ENCODE measurements around the gene EFCAB8. TPM values are rescaled to one million over a fixed set of nuclear protein-coding genes. Genes with fewer than 3 reads are reported as not detected.
"Not testable (repeated sequence)": the region's sequence is repeated elsewhere in the genome, so short reads cannot be mapped to it uniquely, and the experiment has no call there.

The EFCAB8 gene
- total RNA-seq, 1 donor from 2014 or later = not detected

DNA sequence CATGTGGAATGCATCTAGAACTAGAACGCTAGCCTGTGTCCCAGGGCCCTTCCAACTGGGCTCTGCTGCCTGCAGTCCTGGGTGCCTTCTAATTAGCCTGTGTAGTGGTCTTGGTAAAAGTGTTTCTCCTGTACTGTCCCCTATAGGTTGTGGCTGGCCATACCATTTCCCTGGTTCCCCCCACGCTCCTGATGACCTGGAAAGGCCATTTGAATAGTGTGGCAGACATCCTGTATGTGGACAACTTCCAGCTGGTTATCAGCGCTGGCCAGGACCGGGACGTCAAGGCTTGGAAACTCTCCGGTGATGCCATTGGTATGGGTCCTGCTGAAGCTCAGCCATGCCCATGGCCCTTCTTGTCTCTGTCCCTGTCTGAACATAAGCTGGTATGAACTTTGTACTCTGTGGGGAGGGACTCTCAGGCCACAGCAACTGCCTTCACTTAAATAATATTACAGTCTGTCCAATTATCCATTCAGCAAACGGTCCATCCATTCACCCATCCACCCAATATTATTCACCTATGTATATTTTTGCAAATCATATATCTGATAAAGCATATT, 84.8 kb downstream of the EFCAB8 start:
- no peak for DNase-seq (ENCODE audit: extremely low read depth, low read depth, low spot score)

DNA sequence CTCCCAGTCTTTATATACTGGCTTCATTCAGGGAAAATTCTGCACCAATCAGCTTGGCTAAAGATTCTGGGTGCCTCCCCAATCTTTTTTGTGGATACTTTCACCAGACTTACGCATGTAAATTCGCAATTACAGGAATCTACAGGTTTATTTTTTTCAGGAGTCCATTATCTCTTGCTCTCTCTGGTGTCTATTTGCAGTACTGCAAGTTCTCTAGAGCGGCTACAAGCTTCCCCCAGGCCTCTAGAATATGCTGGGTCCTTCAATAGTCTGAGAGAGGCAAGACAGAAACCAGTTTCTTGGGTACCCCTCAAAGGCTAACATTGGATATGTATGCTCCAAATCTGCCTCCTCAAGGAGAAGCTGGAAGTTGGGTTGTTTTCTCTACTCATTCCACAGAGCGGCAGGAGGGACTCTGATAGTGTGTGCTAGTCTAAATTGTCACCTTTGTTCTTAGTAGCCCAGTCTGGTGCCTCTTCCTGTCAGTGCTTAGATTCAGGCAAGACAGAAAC, 87.0 kb downstream of the EFCAB8 start:
- no peak for DNase-seq (ENCODE audit: extremely low read depth, low read depth, low spot score)

DNA sequence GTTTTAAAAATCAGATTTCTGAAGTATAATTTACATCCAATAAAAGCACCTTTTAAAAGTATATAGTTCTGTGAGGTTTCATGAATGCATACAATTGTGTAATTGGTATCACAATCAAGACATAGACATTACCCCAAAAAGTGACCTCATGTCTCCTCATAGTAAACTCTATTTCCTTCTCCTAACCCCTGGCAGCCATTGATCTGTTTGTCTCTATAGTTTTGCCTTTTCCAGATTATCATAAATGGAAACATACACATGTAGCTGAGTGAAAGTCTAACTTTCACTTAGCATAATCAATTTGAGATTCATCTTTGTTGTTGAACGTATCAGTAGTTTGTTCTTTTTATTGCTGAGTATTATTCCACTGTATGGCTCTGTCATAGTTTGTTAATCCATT, 87.9 kb downstream of the EFCAB8 start:
- no peak for DNase-seq (ENCODE audit: extremely low read depth, low read depth, low spot score)

DNA sequence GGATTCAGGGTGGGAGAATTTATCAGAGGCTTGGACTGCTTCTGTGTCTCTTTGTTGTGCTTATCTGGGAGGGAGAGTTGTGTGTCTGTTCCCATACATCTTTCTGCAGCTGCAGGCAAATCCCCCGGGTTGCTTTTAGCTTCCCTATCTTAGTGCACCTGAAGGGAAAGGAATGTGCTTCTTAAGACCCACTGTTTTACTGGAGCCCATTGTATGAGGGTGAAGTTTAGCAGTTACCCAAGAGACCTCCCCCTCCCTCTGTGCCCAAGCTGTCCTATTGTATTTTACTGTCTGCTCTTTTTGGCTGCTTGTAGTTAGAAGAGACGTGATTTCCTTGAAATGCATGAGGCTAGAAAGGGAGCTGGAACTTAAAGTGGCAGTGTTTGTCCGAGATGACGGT, 91.8 kb downstream of the EFCAB8 start:
- not testable (repeated sequence) for DNase-seq (ENCODE audit: extremely low read depth, low read depth, low spot score)

DNA sequence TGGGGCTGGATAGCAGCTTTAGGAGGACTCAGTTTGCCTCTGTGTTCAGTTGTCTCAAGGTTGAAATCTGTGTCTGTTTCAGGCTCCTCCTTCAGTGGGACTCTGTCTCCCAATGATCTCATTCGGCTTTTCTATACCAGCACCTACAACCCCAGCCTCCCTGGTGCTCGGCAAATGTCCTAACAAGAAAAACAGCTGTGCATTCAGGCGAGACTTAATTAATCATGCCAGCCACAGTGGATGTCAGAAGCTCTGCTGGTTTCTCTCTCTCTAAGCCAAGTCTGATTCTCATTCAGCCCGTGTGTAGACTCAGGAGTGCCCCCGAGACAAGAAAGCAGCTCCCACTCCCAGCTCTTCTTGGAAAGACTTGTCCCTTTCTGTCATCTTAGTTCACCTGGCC, 98.7 kb downstream of the EFCAB8 start:
- DNase-seq (ENCODE audit: extremely low read depth, low read depth, low spot score) = no peak

DNA sequence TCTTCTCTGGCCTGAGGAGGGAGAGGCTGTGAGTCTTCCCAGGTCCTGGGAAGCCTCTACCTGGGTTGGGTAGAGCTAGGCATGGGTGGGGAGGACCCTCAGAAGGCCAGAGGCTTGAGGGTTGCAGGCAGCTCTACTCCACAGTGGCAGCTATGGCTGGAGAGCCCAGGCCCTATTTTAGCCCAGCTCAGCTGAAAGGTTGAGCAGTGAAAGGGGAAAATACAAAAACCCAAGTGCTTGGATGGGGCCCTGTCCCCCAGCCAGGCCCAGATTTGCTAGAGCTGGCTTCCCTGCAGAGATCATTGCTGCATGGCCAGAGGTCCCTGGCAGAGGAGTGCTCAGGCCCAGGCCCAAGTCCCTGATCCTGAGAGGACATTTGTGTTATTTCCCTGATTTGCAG, 99.9 kb downstream of the EFCAB8 start:
- DNase-seq (ENCODE audit: extremely low read depth, low read depth, low spot score) = no peak

DNA sequence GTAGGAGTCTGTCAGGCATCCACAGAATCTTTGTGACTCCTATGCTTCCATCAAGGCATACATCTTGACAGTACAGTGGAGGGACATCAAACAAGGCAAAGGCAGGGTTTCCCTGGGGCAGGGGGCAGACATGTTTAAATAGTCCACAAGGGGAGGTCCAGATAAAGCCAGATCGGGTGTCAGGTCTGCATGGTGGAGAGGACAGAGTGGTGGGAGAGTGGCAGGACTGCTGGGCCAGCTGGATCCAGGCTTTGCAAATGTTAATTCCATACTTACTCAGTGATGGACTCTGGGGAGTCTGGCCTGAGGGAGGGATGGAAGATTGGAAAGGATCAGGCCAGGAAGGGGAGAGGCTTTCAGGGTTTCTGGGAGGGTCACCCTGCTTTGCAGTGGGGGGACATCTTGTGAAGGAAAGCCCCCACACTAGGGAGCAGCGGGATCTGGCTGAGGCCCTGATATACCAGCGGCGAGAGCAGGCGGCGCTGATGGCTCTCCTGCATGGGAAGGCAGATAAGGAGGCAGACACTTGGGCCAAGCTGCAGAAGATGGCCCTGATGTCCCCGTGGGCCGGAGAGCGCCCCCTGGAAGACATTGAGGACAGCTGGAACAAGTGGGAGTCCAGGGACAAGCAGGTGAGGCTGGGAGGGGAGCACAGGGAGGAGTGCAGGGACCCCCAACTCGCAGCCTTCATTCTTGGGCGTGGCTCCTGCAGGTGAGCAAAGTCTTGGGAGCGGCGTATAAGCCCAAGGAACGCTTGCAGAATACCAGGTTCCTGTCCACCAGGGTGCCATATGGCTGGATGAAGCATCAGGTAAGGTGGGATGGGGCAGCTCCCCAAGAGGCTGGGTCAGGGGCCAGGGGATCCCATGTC, 100.9 kb downstream of the EFCAB8 start:
- no peak for DNase-seq (ENCODE audit: extremely low read depth, low read depth, low spot score)

DNA sequence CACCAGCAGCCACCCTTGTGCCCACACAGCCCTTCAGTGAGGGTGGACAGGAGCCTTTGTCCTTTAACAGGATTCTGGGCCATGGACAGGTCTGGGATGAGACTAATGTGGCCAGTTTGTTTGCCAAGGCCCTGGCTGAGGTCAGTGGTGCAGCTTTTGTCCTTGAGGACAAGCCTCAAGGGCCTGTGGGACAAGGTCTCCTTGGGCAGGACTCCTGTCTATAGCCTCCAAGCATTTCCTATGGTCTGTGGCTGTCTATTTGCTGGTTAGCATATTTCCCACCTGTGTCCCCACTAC, 101.4 kb downstream of the EFCAB8 start:
- no peak for DNase-seq (ENCODE audit: extremely low read depth, low read depth, low spot score)

DNA sequence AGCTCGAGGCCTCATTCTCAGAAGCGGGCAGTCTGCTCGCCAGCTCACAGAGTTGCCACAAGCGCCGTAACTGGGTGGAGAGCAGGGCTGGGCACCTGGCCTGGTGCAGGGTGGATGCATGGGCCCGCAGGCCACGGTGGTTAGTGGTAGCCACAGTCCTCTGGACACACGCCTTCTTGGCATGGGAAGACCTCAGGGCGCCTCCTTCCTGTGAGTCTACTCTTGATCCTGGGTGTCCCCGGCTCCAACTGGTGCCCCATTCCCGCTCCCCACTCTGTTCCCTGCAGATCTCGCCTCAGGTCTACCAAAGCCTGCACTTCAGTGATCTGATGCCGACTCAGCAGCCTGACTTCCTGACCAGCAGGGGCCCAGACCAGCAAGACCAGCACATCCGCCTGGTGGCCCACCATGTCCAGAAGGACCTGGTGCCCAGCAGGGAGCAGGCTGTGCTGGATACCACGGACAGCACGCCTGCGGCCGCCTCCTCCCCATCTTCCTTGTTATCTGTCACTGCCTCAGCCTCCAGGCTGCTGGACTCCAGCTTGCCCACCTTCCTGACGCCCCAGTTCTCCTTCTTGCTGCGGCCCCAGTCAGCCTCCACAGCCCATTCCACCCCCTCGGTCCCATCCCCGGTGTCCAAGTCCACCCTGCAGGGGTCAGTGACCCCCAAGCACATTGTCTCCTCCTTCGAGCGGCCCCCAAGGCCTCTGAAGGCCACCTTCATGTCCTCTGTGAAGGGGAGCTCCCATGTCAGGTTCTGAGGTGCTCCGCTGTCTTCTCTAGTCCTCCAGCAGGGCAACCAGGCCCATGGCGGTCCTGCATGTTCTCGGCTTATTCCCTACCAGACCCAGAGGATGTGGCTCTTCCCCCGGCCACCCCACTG, 102.4 kb downstream of the EFCAB8 start:
- DNase-seq (ENCODE audit: extremely low read depth, low read depth, low spot score) = no peak

DNA sequence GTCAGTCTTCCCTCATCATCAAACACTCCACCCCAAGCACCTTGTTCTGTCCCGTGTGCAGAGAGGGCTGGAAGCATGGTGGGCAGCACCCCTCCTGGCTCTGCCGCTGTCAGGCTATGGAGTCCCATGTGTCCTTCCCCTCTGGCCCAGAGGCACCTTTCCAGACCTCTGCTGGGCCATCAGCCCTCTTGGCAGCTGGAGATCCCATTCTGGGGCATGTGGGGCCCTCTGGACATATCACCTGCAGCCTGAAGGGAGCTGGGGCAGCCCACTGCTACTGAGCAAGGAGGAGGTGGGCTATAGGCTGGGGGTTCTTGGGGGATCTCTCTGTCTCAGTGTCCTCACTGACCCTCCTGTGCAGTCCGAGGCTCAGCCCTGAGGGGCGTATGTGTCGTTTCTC, 103.3 kb downstream of the EFCAB8 start:
- no peak for DNase-seq (ENCODE audit: extremely low read depth, low read depth, low spot score)

DNA sequence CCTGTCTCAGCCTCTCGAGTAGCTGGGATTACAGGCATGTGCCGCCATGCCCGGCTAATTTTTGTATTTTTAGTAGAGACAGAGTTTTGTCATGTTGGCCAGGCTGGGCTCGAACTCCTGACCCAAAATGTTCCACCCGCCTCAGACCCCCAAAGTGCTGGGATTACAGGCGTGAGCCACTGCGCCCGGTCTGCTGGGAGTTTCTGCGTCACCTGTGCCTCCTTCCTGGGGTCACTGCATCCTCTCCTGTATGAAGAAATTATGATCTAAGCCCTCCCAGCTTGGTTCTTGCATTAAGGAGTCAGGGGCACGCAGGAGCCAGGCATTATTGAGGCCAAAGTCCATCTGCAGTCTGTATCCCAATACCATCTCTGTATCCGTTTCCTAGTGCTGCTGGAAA, 103.9 kb downstream of the EFCAB8 start:
- not testable (repeated sequence) for DNase-seq (ENCODE audit: extremely low read depth, low read depth, low spot score)

DNA sequence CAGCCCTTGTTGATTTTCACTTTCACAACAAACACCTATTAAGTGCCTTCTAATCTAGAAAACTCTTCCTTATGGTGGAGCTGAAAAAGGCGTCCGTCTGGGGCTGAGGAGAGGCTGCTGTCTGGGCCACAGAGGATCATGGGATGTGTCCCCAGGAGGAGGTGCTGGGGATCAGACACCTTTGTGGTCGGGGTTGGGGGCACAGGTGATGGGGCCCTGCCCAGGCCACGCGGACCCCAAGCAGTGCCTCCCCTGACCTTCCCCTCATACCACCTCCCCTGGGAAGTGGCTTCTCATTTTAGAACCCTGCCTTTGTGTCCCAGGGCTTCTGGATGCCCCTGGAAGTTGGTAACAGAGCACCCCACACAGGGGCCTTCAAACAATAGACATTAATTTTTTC, 104.5 kb downstream of the EFCAB8 start:
- no peak for DNase-seq (ENCODE audit: extremely low read depth, low read depth, low spot score)

DNA sequence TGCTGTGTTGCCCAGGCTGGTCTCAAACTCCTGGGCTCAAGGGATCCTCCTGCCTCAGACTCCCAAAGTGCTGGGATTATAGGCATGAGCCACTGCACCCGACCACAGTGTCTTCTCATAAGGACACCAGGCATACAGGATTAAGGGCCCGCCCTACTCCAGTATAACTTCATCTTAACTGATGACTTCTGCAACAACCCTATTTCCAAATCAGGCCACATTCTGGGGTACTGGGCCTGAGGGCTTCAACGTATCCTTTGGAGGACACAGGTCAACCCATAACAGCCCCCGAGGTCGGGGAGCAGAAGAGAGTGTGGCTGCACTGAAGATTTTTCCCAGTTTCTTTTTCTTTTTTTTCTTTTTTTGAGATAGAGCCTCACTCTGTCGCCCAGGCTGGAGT, 105.9 kb downstream of the EFCAB8 start:
- DNase-seq (ENCODE audit: extremely low read depth, low read depth, low spot score) = no peak

DNA sequence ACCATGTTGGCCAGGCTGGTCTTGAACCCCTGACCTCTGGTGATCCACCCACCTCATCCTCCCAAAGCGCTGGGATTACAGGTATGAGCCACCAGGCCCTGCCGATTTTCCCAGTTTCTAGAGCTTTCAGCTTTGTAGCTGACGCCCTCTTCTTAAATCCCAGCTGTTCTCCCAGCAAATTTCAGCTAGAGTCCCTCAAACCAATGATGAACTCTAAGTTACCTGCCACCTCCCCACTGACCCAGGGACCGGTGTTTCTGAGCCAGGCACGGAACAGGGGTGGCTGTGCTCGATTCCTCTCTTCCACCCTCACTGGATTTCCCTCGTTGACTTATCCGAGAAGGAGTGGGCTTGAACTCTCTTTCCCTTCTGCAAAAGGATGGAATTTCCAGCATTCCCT, 106.4 kb downstream of the EFCAB8 start:
- no peak for DNase-seq (ENCODE audit: extremely low read depth, low read depth, low spot score)

DNA sequence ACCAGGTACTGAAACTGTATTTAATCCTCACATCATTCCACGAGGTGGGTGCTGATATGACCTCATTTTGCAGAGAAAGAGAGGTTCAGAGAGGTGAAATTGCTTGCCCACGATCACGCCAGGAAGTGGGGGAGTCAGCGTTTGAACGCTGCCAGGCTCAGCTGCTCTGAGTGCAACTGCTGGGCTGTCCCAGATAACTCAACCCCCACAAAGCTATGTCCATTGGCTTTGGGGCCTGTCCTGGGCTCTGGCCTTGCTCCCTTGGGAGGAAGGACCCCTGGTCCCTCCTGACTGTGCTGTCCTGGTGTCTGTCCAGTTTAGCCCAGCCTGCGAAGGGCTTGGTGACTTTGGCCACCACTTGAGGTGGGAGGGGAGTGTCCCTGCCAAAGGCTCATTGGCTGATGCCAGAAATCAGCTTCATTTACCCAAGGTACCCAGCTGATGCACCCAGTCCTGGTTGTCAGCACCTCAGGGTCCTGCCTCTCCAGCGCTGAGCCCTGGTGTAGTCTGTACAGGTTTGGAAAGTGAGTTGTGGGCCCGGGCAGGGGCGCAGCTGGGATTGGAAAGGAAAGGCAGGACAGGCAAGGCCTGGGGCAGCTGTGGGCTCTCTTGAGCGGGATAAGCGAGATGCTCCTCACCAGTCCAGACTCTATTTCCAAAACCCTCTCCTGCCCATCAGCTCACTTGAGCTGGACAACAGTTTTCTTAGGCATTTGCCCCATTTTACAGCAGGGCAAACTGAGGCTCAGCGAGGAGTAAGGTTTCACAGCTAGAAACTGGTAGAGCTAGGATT, 107.1 kb downstream of the EFCAB8 start:
- no peak for DNase-seq (ENCODE audit: extremely low read depth, low read depth, low spot score)

DNA sequence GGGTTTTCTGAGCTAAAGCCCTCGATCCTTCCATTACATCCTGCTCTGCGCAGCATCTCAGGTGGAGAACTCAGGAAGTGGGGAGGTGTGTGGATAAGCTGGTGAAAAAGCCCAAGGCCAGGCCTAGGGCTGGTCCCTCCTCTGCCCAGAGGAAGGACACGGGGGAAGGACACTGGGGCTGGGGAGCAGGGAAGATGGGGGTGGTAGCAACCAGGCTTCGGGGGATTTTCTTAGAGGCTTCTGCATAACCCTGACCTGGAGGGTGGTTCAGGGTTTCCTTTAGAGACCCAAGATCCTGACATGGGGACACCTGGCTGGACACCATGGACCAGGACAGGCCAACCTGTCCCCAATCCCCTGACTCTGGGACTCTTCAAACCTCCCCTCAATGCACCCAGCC, 107.7 kb downstream of the EFCAB8 start:
- DNase-seq (ENCODE audit: extremely low read depth, low read depth, low spot score) = no peak

DNA sequence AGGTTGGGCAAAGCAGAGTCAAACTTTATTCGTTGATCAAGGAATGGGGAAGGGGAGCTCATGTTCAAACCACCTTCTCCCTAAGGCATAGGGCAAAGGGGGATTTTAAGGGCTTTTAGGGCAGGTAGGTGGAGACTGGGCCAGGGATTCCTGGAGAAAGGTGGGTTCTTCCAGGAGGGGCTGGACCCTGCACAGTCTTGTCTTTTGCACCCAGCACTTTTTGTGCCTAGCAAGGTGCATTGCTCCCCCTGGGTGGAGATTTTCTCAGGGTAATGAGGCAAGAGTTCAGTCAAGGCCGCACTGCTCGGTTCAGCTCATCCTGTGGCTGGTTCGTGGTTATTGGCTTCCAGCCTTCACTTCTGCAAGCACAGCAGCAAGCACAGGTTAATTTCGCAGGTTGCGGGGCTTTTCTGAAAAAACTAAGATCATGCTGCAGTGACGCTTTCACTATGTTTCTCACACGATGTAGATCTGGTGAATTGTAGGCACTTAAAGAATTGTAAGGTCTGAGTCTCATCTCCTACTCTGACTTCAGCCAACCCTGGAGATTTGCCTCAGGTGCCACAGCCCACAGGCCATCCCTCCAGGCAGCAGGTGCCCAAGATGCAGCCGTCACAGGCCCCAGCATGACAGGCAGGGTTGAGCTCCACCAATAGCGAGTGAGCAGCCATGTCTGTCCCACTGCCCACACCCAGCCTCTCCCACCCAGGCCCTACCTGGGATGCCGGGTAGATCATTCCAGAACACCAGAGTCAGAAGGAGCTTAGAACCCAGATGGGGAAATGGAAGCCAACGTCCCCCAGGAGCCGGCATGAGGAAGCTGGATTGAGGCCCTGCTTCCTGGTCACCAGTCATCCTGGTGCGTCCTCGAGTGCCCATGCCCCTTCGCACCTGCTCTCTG, 108.4 kb downstream of the EFCAB8 start:
- DNase-seq (ENCODE audit: extremely low read depth, low read depth, low spot score) = no peak

DNA sequence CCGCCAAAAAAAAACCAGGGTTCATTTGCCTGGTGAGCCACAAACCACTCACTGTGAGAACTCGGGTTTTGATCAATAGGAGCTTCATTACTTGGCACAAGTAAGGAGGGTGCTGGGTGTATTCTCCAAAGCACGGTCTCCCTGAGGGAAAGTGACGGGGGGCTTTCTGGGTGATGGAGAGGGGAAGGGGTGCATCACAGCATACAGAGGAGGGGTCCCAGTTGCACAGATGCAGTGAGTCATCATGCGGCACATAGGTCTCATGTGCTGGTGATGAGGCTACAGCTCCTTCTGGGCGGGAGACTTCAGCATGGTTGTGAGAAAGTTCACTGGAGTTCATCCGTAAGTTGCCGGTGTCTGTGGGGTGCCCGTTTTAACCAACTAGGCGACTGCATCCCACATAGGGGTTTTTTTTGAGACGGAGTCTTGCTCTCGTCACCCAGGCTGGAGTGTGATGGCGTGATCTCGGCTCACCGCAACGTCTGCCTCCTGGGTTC, 109.3 kb downstream of the EFCAB8 start:
- no peak for DNase-seq (ENCODE audit: extremely low read depth, low read depth, low spot score)

DNA sequence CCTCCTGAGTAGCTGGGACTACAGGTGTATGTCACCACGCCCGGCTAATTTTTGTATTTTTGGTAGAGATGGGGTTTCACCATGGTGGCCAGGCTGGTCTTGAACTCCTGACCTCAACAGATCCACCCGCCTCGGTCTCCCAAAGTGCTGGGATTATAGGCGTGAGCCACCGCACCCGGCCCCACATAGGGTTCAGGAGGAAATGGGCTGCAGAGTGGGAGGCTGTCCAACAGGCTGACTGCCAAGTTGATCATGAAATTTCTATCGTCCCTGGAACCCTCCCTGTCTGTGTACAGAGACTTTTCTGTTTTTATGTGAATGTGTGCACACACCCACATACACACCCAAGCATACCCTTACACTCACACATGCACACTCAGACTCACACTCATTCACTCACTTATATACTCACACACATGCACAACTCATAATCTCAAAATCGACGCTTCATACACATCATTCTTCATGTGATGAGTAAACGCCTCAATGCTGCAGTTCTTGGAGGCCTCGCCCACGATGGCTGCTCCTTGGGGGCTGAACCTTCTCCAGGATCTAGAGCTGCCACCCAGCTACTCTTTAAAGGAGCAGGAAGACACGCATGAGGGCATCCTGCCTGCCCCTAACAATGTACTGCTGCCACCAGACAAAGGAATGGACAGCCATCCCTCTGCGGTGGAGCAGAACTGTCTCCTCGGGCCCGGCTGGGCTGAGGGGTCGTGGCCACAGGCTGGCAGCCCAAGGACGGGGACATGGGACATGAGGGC, 109.9 kb downstream of the EFCAB8 start:
- DNase-seq (ENCODE audit: extremely low read depth, low read depth, low spot score) = no peak
